T-helper 2 cell treated with Interferon-gamma antibody and Interleukin-4, amounts not matched to agents 5 μg/mL and 100 μg/mL, for 36 hours (primary cell): Measurements from ENCODE around the gene IARS1.

Source experiments
- DNase-seq: peaks from one replicate; pipeline ENCODE4 v3.0.0; 2021; ENCODE audit warnings: low spot score
- H3K27ac Mint-ChIP-seq: one replicate; pipeline ENCODE4 v1.8.0; 2021; ENCODE audit warnings: mild to moderate bottlenecking, mixed read lengths
- H3K27me3 Mint-ChIP-seq: one replicate; pipeline ENCODE4 v1.8.0; 2021; ENCODE audit warnings: low read depth, mixed read lengths
- H3K36me3 Mint-ChIP-seq: one replicate; pipeline ENCODE4 v1.8.0; 2021; ENCODE audit warnings: low read depth, mixed read lengths
- H3K4me1 Mint-ChIP-seq: one replicate; pipeline ENCODE4 v1.8.0; 2021; ENCODE audit warnings: low read depth, mixed read lengths
- H3K4me3 Mint-ChIP-seq: one replicate; pipeline ENCODE4 v1.8.0; 2022; ENCODE audit warnings: mild to moderate bottlenecking, moderate library complexity, mixed read lengths
- H3K9me3 Mint-ChIP-seq: one replicate; pipeline ENCODE4 v1.8.0; 2021; ENCODE audit warnings: mixed read lengths

The IARS1 gene

DNA sequence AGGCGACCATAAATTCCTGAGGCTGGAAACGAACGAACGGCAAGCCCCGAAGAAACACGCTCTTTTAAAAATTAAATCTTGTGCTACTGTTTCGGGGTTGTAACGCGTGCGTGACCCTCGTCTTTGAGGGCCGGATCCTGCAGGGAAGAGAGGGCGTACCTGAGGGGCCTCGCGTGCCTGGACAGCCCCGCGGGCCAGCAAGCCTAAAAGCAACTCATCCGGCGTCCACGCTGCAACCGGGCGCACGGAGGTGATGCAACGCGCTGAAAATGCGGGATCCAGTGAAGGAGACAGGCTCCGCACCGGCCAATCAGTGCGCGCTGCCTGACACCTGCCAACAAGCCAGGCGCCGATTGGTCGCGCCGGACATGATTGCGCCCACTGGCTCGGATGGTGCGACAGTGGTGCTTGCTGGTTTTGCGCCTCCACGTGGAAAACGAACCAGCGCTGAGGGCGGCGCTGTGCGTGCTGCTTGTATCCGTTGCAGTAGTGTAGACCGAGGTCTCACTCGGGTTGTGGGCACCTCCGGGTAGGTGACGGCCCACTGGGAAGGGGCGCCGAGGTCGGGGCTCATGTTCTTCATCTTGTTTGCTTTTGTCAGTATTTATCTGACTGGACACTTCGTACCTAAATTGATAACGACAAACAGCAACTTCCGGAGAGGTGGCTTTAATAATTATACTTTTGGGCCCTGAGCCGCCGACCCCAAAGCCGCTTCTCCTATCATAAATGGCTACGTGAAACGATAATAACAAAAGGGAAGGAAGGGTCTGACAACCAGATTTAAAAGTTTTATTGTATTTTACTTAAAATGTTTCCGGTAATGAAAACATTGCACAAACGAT lies at the start of gene IARS1:
TSS of gene IARS1 (minus strand) at position 246 of the 845 bp plus-strand sequence. CDS start 4,278 bp downstream, outside the sequence.
- Mint-ChIP-seq H3K27me3 (no peaks in the 10 kb centered on the region), H3K4me3 (peak within 1 kb of the TSS; percentile 93), H3K27ac (peak within 1 kb of the TSS; percentile 98), H3K36me3 (peaks cover 43% of the 10 kb centered on the region), H3K4me1 (peaks cover 49% of the 10 kb centered on the region), H3K9me3 (no peaks in the 10 kb centered on the region)
- peak; percentile 100 for DNase-seq

GRCh38 chr9:92342825-92343488 lies 49.5 kb upstream of the IARS1 start:
- Mint-ChIP-seq H3K36me3 (peaks cover 40% of the 10 kb centered on the region), H3K27ac (no peak overlapping the region), H3K4me3 (no peak overlapping the region), H3K4me1 (no peaks in the 10 kb centered on the region), H3K27me3 (no peaks in the 10 kb centered on the region), H3K9me3 (peaks cover 5% of the 10 kb centered on the region)
- no peak for DNase-seq

- Mint-ChIP-seq H3K4me3 (no peak overlapping the region), H3K4me1 (no peaks in the 10 kb centered on the region), H3K36me3 (peaks cover 40% of the 10 kb centered on the region), H3K27me3 (no peaks in the 10 kb centered on the region), H3K9me3 (peaks cover 5% of the 10 kb centered on the region), H3K27ac (no peak overlapping the region)
- DNase-seq: no peak
Observed at GRCh38 chr9:92341578-92341977, 48.1 kb upstream of the IARS1 start.

- H3K27ac Mint-ChIP-seq: no peak overlapping the region
- H3K9me3 Mint-ChIP-seq: no peaks in the 10 kb centered on the region
- H3K36me3 Mint-ChIP-seq: peaks cover 25% of the 10 kb centered on the region
Observed at GRCh38 chr9:92333282-92333634, 39.8 kb upstream of the IARS1 start.

DNA sequence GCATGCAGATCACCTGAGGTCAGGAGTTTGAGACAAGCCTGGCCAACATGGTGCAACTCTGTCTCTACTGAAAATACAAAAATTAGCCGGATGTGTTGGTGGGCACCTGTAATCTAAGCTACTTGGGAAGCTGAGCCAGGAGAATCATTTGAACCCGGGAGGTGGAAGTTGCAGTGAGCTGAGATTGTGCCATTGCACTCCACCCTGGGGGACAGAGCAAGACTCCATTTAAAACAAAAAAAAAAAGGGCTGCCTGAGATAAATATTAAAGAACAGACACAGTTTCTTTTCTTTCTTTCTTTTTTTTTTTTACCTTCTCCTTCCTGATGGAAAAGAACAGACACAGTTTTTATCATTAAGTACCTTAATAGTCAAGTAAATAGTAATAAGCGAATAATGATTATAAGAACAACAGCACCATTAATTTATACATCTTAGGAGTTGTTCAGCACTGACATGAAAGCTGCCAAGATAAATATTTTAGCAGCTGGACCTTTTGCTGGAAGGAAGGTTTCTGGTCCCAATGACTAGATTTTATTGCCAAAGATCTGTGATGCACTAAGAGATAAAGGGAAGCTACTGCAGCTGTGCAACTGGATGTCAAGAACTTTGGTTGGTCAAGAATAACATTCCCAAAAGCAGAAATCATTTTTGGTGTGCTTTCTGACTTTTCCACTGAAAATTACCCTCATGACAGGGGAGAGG lies 39.2 kb upstream of the IARS1 start:
- no peaks in the 10 kb centered on the region for H3K9me3 Mint-ChIP-seq
- H3K36me3 Mint-ChIP-seq: peaks cover 24% of the 10 kb centered on the region
- H3K4me1 Mint-ChIP-seq: peaks cover 8% of the 10 kb centered on the region
- DNase-seq: no peak
- H3K27me3 Mint-ChIP-seq: no peaks in the 10 kb centered on the region
- no peak overlapping the region for H3K27ac Mint-ChIP-seq
- H3K4me3 Mint-ChIP-seq: no peak overlapping the region

More at GRCh38 chr9:92333282-92333634, 39.8 kb upstream of the IARS1 start:
- Mint-ChIP-seq H3K4me1 (peaks cover 3% of the 10 kb centered on the region), H3K27me3 (no peaks in the 10 kb centered on the region), H3K4me3 (no peak overlapping the region)
- DNase-seq: no peak

DNA sequence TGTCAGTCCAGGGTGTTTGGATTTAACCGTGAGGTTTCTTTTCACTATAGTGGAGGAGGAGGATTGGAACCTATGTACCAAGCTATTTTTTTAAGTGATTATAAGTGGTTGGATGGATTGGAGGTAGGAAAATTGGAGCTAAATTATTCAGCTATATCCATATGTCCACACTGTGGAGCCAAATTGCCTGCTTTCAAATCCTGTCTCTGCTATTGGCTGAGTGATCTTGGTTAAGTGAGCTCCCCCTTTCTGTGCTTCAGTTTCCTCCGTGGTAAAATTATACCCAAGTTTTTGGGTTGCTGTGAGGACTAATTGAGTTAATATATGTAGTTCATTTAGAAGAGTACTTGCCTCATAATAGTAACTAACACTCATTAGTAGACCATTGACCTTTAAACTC lies 34.7 kb upstream of the IARS1 start:
- no peak overlapping the region for H3K4me3 Mint-ChIP-seq
- no peak overlapping the region for H3K27ac Mint-ChIP-seq
- H3K9me3 Mint-ChIP-seq: no peaks in the 10 kb centered on the region
- no peaks in the 10 kb centered on the region for H3K27me3 Mint-ChIP-seq
- peaks cover 29% of the 10 kb centered on the region for H3K4me1 Mint-ChIP-seq
- DNase-seq: no peak
- peaks cover 20% of the 10 kb centered on the region for H3K36me3 Mint-ChIP-seq

GRCh38 chr9:92327283-92327850 lies 33.9 kb upstream of the IARS1 start:
- H3K4me3 Mint-ChIP-seq: peak overlapping the region; percentile 99
- H3K36me3 Mint-ChIP-seq: peaks cover 20% of the 10 kb centered on the region
- no peaks in the 10 kb centered on the region for H3K9me3 Mint-ChIP-seq
- no peak for DNase-seq
- peaks cover 29% of the 10 kb centered on the region for H3K4me1 Mint-ChIP-seq
- peak overlapping the region; percentile 37 for H3K27ac Mint-ChIP-seq
- no peaks in the 10 kb centered on the region for H3K27me3 Mint-ChIP-seq

DNA sequence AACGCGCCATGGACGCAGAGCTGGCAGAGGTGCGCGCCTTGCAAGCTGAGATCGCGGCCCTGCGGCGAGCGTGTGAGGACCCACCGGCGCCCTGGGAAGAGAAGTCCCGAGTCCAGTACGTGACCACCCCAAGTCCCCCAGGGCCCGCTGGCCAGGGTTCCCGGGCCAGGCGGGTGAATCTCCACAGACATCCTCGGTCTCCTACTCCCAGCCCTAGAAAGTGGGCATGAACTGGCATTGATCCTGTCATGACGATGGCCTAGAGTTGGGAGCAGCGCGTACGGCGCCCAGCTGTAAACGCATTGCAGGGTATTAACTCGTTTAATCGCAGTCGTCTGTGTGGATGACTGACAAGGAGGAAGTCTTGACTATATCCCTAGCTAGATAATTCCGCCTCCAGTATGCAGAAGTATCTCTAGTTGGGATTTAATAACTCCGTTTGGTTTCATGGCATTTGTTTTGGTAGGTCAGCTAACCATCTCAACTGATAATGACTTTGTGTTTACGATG lies 32.5 kb upstream of the IARS1 start:
- H3K4me3 Mint-ChIP-seq: peak overlapping the region; percentile 99
- H3K36me3 Mint-ChIP-seq: peaks cover 17% of the 10 kb centered on the region
- H3K27me3 Mint-ChIP-seq: no peaks in the 10 kb centered on the region
- peak overlapping the region; percentile 99 for H3K27ac Mint-ChIP-seq
- H3K4me1 Mint-ChIP-seq: peaks cover 30% of the 10 kb centered on the region
- H3K9me3 Mint-ChIP-seq: no peaks in the 10 kb centered on the region
- DNase-seq: no peak

GRCh38 chr9:92325269-92325990 lies 31.9 kb upstream of the IARS1 start, which contains the start of the genes CENPP and NOL8:
Gene CENPP, plus strand, starts transcription at chr9:92325953.
Gene NOL8, minus strand, starts transcription at chr9:92325350. Its CDS starts 1,189 bp downstream, at chr9:92324161.
- peak within 1 kb of the TSS; percentile 99 for H3K4me3 Mint-ChIP-seq
- peak within 1 kb of the TSS; percentile 99 for H3K27ac Mint-ChIP-seq
- no peaks in the 10 kb centered on the region for H3K9me3 Mint-ChIP-seq
- peaks cover 30% of the 10 kb centered on the region for H3K4me1 Mint-ChIP-seq
- peak; percentile 85 for DNase-seq
- H3K36me3 Mint-ChIP-seq: peaks cover 20% of the 10 kb centered on the region
- no peaks in the 10 kb centered on the region for H3K27me3 Mint-ChIP-seq

DNA sequence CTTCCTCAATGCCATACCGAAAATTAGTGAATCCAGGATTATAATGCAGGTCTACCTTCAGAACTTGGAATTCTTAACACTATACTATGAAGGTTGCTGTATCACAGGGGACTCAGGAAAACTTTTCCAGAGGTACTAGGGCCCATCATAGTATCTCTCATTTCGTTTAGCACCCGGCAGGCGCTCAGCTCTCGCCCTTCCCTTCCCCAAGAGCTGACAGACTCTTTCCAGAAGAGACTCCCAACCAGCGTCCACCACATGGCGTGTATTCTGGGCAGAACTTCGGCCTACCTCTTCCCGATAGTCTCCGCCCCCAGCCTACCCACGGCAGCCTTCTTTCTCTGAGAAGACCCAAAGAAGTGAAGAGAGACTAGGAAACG lies 31.4 kb upstream of the IARS1 start:
- Mint-ChIP-seq H3K27ac (peak overlapping the region; percentile 99), H3K4me1 (peaks cover 30% of the 10 kb centered on the region), H3K36me3 (peaks cover 21% of the 10 kb centered on the region), H3K27me3 (no peaks in the 10 kb centered on the region), H3K4me3 (peak overlapping the region; percentile 99), H3K9me3 (no peaks in the 10 kb centered on the region)
- no peak for DNase-seq

- Mint-ChIP-seq H3K4me1 (peaks cover 30% of the 10 kb centered on the region), H3K27ac (peak overlapping the region; percentile 99), H3K36me3 (peaks cover 23% of the 10 kb centered on the region), H3K9me3 (no peaks in the 10 kb centered on the region), H3K4me3 (peak overlapping the region; percentile 99), H3K27me3 (no peaks in the 10 kb centered on the region)
- DNase-seq: no peak
Observed at GRCh38 chr9:92324431-92324830, 30.9 kb upstream of the IARS1 start.

DNA sequence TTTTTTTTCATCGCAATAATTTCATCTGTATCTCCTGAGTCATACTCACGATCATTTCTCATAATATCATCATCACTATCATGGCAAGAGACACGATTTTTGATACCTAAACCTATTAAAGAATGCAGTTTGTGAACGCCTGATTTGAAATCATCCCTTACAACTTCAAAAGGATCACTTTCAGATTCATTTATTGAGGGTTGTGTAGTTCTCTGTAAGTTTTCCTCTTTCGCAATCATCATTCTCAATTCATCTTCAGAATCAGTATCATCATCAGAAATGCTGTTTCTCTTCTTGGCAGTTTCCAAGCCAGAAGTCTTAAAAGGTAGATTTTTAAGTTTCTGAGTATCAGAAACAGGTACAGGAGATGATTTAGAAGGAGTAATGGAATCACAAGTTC lies 22.0 kb upstream of the IARS1 start:
- no peak overlapping the region for H3K27ac Mint-ChIP-seq
- peaks cover 28% of the 10 kb centered on the region for H3K4me1 Mint-ChIP-seq
- no peaks in the 10 kb centered on the region for H3K9me3 Mint-ChIP-seq
- peaks cover 72% of the 10 kb centered on the region for H3K36me3 Mint-ChIP-seq
- no peak for DNase-seq
- H3K4me3 Mint-ChIP-seq: no peak overlapping the region
- no peaks in the 10 kb centered on the region for H3K27me3 Mint-ChIP-seq

GRCh38 chr9:92313624-92314012 lies 20.1 kb upstream of the IARS1 start:
- no peaks in the 10 kb centered on the region for H3K9me3 Mint-ChIP-seq
- peak overlapping the region; percentile 44 for H3K27ac Mint-ChIP-seq
- H3K4me1 Mint-ChIP-seq: peaks cover 28% of the 10 kb centered on the region
- no peak for DNase-seq
- no peak overlapping the region for H3K4me3 Mint-ChIP-seq
- peaks cover 73% of the 10 kb centered on the region for H3K36me3 Mint-ChIP-seq
- no peaks in the 10 kb centered on the region for H3K27me3 Mint-ChIP-seq
